Common myeloid progenitor, CD34-positive (primary cell): Measurements from ENCODE around the gene SLC36A4. TPM values are rescaled to one million over a fixed set of nuclear protein-coding genes. Genes with fewer than 3 reads are reported as not detected.
A peak's percentile ranks its signal among the peaks of the same experiment; 100 is the strongest.
"Not testable (repeated sequence)": the region's sequence is repeated elsewhere in the genome, so short reads cannot be mapped to it uniquely, and the experiment has no call there.

ENCODE experiments used
- CTCF ChIA-PET: fragments of 350-600 bp; sonication (Branson Sonifier 250); formaldehyde crosslinking; loops from one replicate; lab custom pipeline; 2021; ENCODE audit warnings: antibody characterized with exemption; lab: Charles Lee
- POLR2A ChIA-PET: fragments of 350-600 bp; sonication (Branson Sonifier 250); formaldehyde crosslinking; loops from one replicate; lab custom pipeline; 2021; ENCODE audit warnings: antibody characterized with exemption; lab: Charles Lee
- DNase-seq, 3 donors: peaks; one replicate each; pipeline versions ENCODE4 v3.0.0 to v3.0.0-alpha.2; 2013
- H3K27ac ChIP-seq, 2 experiments: 1 replicate in 1 of 2; 2 replicates in 1 of 2; pipeline ENCODE4 v1.7.0; 2013; ENCODE audit warnings: inconsistent platforms in 2 of 2, low read length in 2 of 2, mild to moderate bottlenecking in 2 of 2, low read depth in 1 of 2, moderate library complexity in 1 of 2; ENCODE audit not compliant: severe bottlenecking in 2 of 2, insufficient read depth in 1 of 2, poor library complexity in 1 of 2
- H3K27me3 ChIP-seq, 5 experiments: replicated peaks in 2 of 5; 1 replicate in 3 of 5; 2 replicates in 2 of 5; pipeline versions ENCODE4 v1.6.1 to v1.7.0; 2013; ENCODE audit warnings: low read length in 4 of 5, mild to moderate bottlenecking in 2 of 5, moderate library complexity in 2 of 5, inconsistent platforms in 1 of 5; ENCODE audit not compliant: insufficient read depth in 5 of 5, control insufficient read depth in 4 of 5
- H3K36me3 ChIP-seq, 4 experiments: 1 replicate in 2 of 4; 2 replicates in 2 of 4; pipeline versions ENCODE4 v1.6.1 to v1.7.0; 2013; ENCODE audit warnings: low read length in 3 of 4, control low read depth in 1 of 4, mild to moderate bottlenecking in 1 of 4; ENCODE audit not compliant: control insufficient read depth in 4 of 4, insufficient read depth in 4 of 4
- H3K4me1 ChIP-seq, 4 experiments: 1 replicate in 3 of 4; 2 replicates in 1 of 4; pipeline versions ENCODE4 v1.6.1 to v1.7.1; 2013; ENCODE audit warnings: low read length in 3 of 4, mild to moderate bottlenecking in 3 of 4, control low read depth in 1 of 4, inconsistent platforms in 1 of 4, moderate library complexity in 1 of 4; ENCODE audit not compliant: control insufficient read depth in 4 of 4, insufficient read depth in 4 of 4; ENCODE audit errors: control extremely low read depth in 1 of 4
- H3K4me3 ChIP-seq, 7 experiments: 1 replicate in 4 of 7; 2 replicates in 3 of 7; pipeline versions ENCODE4 v1.5.1 to v1.7.0; 2013; ENCODE audit warnings: mild to moderate bottlenecking in 7 of 7, low read length in 6 of 7, moderate library complexity in 6 of 7, inconsistent platforms in 2 of 7, low read depth in 2 of 7, control low read depth in 1 of 7; ENCODE audit not compliant: insufficient read depth in 4 of 7, control insufficient read depth in 1 of 7; ENCODE audit errors: extremely low read depth in 1 of 7
- H3K9me3 ChIP-seq, 5 experiments: 1 replicate in 4 of 5; 2 replicates in 1 of 5; pipeline versions ENCODE4 v1.6.1 to v1.7.1; 2013; ENCODE audit warnings: low read length in 4 of 5, mild to moderate bottlenecking in 2 of 5, inconsistent platforms in 1 of 5, low read depth in 1 of 5, moderate library complexity in 1 of 5; ENCODE audit not compliant: control insufficient read depth in 4 of 5, insufficient read depth in 2 of 5; ENCODE audit errors: control extremely low read depth in 1 of 5
- whole genome bisulfite sequencing: methylation state at CpG from one replicate; pipeline ENCODE4 v1.1.5; 2013; ENCODE audit not compliant: insufficient coverage; 5-methylcytosine and 5-hydroxymethylcytosine counted together
- polyA plus RNA-seq: library from polyadenylated mRNA; unstranded; fragments of 120-200 nt; gene quantifications from one replicate; pipeline ENCODE4 v1.2.1, GENCODE V29; 2013

SLC36A4 gene
- polyA plus RNA-seq, result 17.9 TPM

GRCh38 chr11:93197380-93198214, at the start of gene SLC36A4:
SLC36A4 (minus strand) TSS chr11:93197991; CDS start chr11:93197832, 159 bp downstream.
- Histone ChIP-seq H3K4me1 (peaks cover 6 to 25% (median 14%) of the 10 kb centered on the region in 4 experiments), H3K9me3 (no peaks in the 10 kb centered on the region), H3K36me3 (no peaks in the 10 kb centered on the region), H3K27ac (peak within 1 kb of the TSS; percentile 91 to 96), H3K27me3 (peaks cover 0 to 2% (median 0%) of the 10 kb centered on the region in 5 experiments), H3K4me3 (peak within 1 kb of the TSS; percentile 69 to 94 (median 84))
- WGBS, result under 1% methylated on average over 77 of the region's 81 CpGs
- POLR2A ChIA-PET, result interaction anchor here (0.8 kb wide), 1 partner anchor 587 kb away, joined by 3 read pairs; the partner anchor contains the start of gene MED17
- DNase-seq, result peak; percentile 97 to 99 (median 98)
- CTCF ChIA-PET, result interaction anchor here (1.1 to 1.6 kb wide), 2 partner anchors 10 to 15 kb away, joined by 3 to 4 read pairs; no protein-coding TSS in a partner anchor

GRCh38 chr11:93246790-93247189, 49.0 kb upstream of the SLC36A4 start:
- H3K4me1 ChIP-seq, DNase-seq, POLR2A ChIA-PET, H3K36me3 ChIP-seq, CTCF ChIA-PET, H3K4me3 ChIP-seq, H3K27ac ChIP-seq, H3K9me3 ChIP-seq, H3K27me3 ChIP-seq: not testable (repeated sequence)
- WGBS, result 100% methylated on average over 2 of the region's 3 CpGs

- CTCF ChIA-PET, result no interaction called here
- DNase-seq, result no peak
- Histone ChIP-seq H3K4me1 (no peaks in the 10 kb centered on the region), H3K9me3 (no peaks in the 10 kb centered on the region), H3K27ac (no peak overlapping the region), H3K4me3 (no peak overlapping the region), H3K27me3 (no peaks in the 10 kb centered on the region), H3K36me3 (no peaks in the 10 kb centered on the region)
- POLR2A ChIA-PET, result no interaction called here
- WGBS, result no CpG with 5 or more reads among the region's 1 CpG
These were observed 46.2 kb upstream of the SLC36A4 start for GRCh38 chr11:93244018-93244417.

- ChIA-PET CTCF (no interaction called here), POLR2A (no interaction called here)
- H3K9me3 ChIP-seq, result no peaks in the 10 kb centered on the region
- H3K4me3 ChIP-seq, result no peak overlapping the region
- no peaks in the 10 kb centered on the region for H3K36me3 ChIP-seq
- no peak overlapping the region for H3K27ac ChIP-seq
- H3K27me3 ChIP-seq, result peaks cover 0 to 7% (median 0%) of the 10 kb centered on the region in 5 experiments
- no peak for DNase-seq
- H3K4me1 ChIP-seq, result no peaks in the 10 kb centered on the region
- WGBS, result 92% methylated on average over 2 of the region's 3 CpGs
These were observed 42.2 kb upstream of the SLC36A4 start for GRCh38 chr11:93239966-93240365.

GRCh38 chr11:93238956-93239355, 41.2 kb upstream of the SLC36A4 start:
- Histone ChIP-seq H3K36me3 (no peaks in the 10 kb centered on the region), H3K27me3 (peaks cover 0 to 10% (median 4%) of the 10 kb centered on the region in 5 experiments), H3K4me1 (no peaks in the 10 kb centered on the region), H3K27ac (no peak overlapping the region), H3K4me3 (no peak overlapping the region), H3K9me3 (no peaks in the 10 kb centered on the region)
- 100% methylated on average over 1 of the region's 2 CpGs for WGBS
- POLR2A ChIA-PET, result no interaction called here
- DNase-seq, result no peak
- CTCF ChIA-PET, result interaction anchor here (1.0 to 1.8 kb wide), 3 partner anchors 14 to 30 kb away, joined by 3 to 4 read pairs (median 3); no protein-coding TSS in a partner anchor

GRCh38 chr11:93236741-93237675, 39.2 kb upstream of the SLC36A4 start:
- Histone ChIP-seq H3K4me3 (no peak overlapping the region), H3K27ac (no peak overlapping the region), H3K4me1 (no peaks in the 10 kb centered on the region), H3K36me3 (no peaks in the 10 kb centered on the region), H3K9me3 (no peaks in the 10 kb centered on the region), H3K27me3 (peaks cover 0 to 10% (median 4%) of the 10 kb centered on the region in 5 experiments)
- DNase-seq, result peak; percentile 44 to 80 (median 76)
- ChIA-PET CTCF (interaction anchor here (0.8 to 4.9 kb wide), 13 partner anchors 10 to 423 kb away, joined by 3 to 63 read pairs (median 4); no protein-coding TSS in a partner anchor), POLR2A (no interaction called here)
- 65% methylated on average over 4 of the region's 10 CpGs for WGBS
